ENCODE measurements around the gene PCDHGA2.
"Not testable (repeated sequence)": the region's sequence is repeated elsewhere in the genome, so short reads cannot be mapped to it uniquely, and the experiment has no call there.

PCDHGA2 gene

GRCh38 chr5:141375444-141376155 lies 37.0 kb downstream of the PCDHGA2 start:
- H3K27me3 ChIP-seq (ENCODE audit: insufficient read depth, low read length); H3K36me3 ChIP-seq (ENCODE audit: insufficient read depth, low read length); H3K4me3 ChIP-seq (ENCODE audit: low read length); H2AFZ ChIP-seq (ENCODE audit: low read depth, low read length); H3K4me1 ChIP-seq (ENCODE audit: insufficient read depth, low read length): not testable (repeated sequence)
- peaks cover 31% of the 10 kb centered on the region for H3K9me3 ChIP-seq (ENCODE audit: low read length)

GRCh38 chr5:141382469-141383294 lies 44.1 kb downstream of the PCDHGA2 start, which contains the start of gene PCDHGA7:
TSS of gene PCDHGA7 (plus strand) at chr5:141382742. CDS start at chr5:141382900, 158 bp downstream.
- H3K27me3 ChIP-seq (ENCODE audit: insufficient read depth, low read length): no peaks in the 10 kb centered on the region
- H2AFZ ChIP-seq (ENCODE audit: low read depth, low read length): no peak within 1 kb of the TSS
- H3K4me3 ChIP-seq (ENCODE audit: low read length): no peak within 1 kb of the TSS
- no peaks in the 10 kb centered on the region for H3K4me1 ChIP-seq (ENCODE audit: insufficient read depth, low read length)
- H3K36me3 ChIP-seq (ENCODE audit: insufficient read depth, low read length): no peaks in the 10 kb centered on the region
- peaks cover 16% of the 10 kb centered on the region for H3K9me3 ChIP-seq (ENCODE audit: low read length)

DNA sequence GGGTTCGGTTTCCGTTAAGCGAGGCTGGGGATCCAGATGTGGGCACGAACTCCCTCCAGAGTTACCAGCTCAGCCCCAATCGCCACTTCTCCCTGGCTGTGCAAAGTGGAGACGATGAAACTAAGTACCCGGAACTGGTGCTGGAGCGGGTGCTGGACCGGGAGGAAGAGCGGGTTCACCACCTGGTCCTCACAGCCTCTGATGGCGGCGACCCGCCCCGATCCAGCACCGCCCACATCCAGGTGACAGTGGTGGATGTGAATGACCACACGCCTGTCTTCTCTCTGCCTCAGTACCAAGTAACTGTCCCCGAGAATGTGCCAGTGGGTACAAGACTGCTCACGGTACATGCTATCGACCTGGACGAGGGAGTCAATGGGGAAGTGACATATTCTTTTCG lies 44.8 kb downstream of the PCDHGA2 start:
- H3K4me1 ChIP-seq (ENCODE audit: insufficient read depth, low read length): no peaks in the 10 kb centered on the region
- H3K27me3 ChIP-seq (ENCODE audit: insufficient read depth, low read length): no peaks in the 10 kb centered on the region
- no peaks in the 10 kb centered on the region for H3K36me3 ChIP-seq (ENCODE audit: insufficient read depth, low read length)
- H3K4me3 ChIP-seq (ENCODE audit: low read length): no peak overlapping the region
- H3K9me3 ChIP-seq (ENCODE audit: low read length): peaks cover 17% of the 10 kb centered on the region
- no peak overlapping the region for H2AFZ ChIP-seq (ENCODE audit: low read depth, low read length)

- H3K4me3 ChIP-seq (ENCODE audit: low read length): no peak overlapping the region
- H3K4me1 ChIP-seq (ENCODE audit: insufficient read depth, low read length): no peaks in the 10 kb centered on the region
Measured at GRCh38 chr5:141384471-141385267, 46.1 kb downstream of the PCDHGA2 start.

DNA sequence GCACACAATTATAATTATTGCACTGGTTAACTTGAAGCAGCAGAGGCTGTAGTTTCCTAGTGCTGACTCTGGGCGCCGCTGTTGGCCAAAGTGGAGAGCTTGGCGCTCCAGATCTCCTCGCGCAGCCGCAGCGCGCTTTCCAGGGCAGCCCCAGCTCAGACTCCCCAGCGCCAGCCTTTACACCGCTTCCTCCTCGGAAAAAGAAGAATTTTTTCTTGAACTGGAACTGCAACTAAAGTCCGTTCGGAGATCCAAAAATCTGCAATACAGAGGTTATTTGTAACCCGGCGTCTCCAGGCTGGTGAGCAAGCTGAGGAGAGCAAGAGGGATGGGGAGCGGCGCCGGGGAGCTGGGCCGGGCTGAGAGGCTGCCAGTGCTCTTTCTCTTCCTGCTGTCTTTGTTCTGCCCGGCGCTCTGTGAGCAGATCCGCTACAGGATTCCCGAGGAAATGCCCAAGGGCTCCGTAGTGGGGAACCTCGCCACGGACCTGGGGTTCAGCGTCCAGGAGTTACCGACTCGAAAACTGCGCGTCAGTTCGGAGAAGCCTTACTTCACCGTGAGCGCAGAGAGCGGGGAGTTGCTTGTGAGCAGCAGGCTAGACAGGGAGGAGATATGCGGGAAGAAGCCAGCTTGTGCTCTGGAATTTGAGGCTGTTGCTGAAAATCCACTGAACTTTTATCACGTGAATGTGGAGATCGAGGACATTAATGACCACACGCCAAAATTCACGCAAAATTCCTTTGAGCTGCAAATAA lies 49.2 kb downstream of the PCDHGA2 start, which contains the start of gene PCDHGB4:
Gene PCDHGB4 (plus strand): TSS at position 142 of the 755 bp plus-strand sequence. CDS start 187 bp downstream, at position 329.
- peaks cover 37% of the 10 kb centered on the region for H3K9me3 ChIP-seq (ENCODE audit: low read length)

More at GRCh38 chr5:141384471-141385267, 46.1 kb downstream of the PCDHGA2 start:
- H3K27me3 ChIP-seq (ENCODE audit: insufficient read depth, low read length): no peaks in the 10 kb centered on the region
- no peaks in the 10 kb centered on the region for H3K36me3 ChIP-seq (ENCODE audit: insufficient read depth, low read length)
- peaks cover 28% of the 10 kb centered on the region for H3K9me3 ChIP-seq (ENCODE audit: low read length)
- H2AFZ ChIP-seq (ENCODE audit: low read depth, low read length): no peak overlapping the region

DNA sequence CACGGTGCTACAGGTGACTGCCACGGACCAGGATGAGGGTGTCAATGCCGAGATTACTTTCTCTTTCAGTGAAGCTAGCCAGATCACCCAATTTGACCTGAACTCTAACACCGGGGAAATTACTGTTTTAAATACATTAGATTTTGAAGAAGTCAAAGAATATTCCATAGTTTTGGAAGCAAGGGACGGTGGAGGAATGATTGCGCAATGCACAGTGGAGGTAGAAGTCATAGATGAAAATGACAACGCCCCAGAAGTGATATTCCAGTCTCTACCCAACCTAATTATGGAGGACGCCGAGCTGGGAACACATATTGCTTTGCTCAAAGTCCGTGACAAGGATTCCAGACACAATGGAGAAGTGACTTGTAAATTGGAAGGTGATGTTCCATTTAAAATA lies 50.1 kb downstream of the PCDHGA2 start:
- Histone ChIP-seq H3K4me1 (ENCODE audit: insufficient read depth, low read length) (no peaks in the 10 kb centered on the region), H3K9me3 (ENCODE audit: low read length) (peaks cover 39% of the 10 kb centered on the region), H3K4me3 (ENCODE audit: low read length) (no peak overlapping the region), H3K27me3 (ENCODE audit: insufficient read depth, low read length) (no peaks in the 10 kb centered on the region), H3K36me3 (ENCODE audit: insufficient read depth, low read length) (peaks cover 9% of the 10 kb centered on the region), H2AFZ (ENCODE audit: low read depth, low read length) (no peak overlapping the region)

More for the DNA sequence above, 49.2 kb downstream of the PCDHGA2 start, which contains the start of gene PCDHGB4:
- not testable (repeated sequence) for H3K4me1 ChIP-seq (ENCODE audit: insufficient read depth, low read length); H3K27me3 ChIP-seq (ENCODE audit: insufficient read depth, low read length); H3K36me3 ChIP-seq (ENCODE audit: insufficient read depth, low read length); H2AFZ ChIP-seq (ENCODE audit: low read depth, low read length)
- peak within 1 kb of the TSS; percentile 48 for H3K4me3 ChIP-seq (ENCODE audit: low read length)

DNA sequence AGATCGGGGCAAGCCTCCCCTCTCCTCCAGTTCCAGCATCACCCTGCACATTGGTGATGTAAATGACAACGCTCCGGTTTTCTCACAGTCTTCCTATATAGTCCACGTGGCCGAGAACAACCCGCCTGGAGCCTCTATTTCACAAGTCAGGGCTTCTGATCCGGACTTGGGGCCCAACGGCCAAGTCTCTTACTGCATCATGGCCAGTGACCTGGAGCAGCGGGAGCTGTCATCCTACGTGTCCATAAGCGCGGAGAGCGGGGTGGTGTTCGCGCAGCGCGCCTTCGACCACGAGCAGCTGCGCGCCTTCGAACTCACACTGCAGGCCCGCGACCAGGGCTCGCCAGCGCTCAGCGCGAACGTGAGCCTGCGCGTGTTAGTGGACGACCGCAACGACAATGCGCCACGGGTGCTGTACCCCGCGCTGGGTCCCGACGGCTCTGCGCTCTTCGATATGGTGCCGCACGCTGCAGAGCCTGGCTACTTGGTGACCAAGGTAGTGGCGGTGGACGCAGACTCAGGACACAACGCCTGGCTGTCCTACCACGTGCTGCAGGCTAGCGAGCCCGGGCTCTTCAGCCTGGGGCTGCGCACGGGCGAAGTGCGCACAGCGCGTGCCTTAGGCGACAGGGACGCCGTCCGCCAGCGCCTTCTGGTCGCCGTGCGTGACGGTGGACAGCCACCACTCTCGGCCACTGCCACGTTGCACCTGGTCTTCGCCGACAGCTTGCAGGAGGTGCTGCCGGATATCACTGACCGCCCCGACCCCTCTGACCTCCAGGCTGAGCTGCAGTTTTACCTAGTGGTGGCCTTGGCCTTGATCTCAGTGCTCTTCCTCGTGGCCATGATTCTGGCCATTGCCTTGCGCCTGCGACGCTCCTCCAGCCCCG lies 50.8 kb downstream of the PCDHGA2 start:
- no peak overlapping the region for H3K4me3 ChIP-seq (ENCODE audit: low read length)
- no peaks in the 10 kb centered on the region for H3K27me3 ChIP-seq (ENCODE audit: insufficient read depth, low read length)
- no peak overlapping the region for H2AFZ ChIP-seq (ENCODE audit: low read depth, low read length)
- H3K4me1 ChIP-seq (ENCODE audit: insufficient read depth, low read length): no peaks in the 10 kb centered on the region
- H3K9me3 ChIP-seq (ENCODE audit: low read length): peaks cover 43% of the 10 kb centered on the region
- H3K36me3 ChIP-seq (ENCODE audit: insufficient read depth, low read length): peaks cover 10% of the 10 kb centered on the region

DNA sequence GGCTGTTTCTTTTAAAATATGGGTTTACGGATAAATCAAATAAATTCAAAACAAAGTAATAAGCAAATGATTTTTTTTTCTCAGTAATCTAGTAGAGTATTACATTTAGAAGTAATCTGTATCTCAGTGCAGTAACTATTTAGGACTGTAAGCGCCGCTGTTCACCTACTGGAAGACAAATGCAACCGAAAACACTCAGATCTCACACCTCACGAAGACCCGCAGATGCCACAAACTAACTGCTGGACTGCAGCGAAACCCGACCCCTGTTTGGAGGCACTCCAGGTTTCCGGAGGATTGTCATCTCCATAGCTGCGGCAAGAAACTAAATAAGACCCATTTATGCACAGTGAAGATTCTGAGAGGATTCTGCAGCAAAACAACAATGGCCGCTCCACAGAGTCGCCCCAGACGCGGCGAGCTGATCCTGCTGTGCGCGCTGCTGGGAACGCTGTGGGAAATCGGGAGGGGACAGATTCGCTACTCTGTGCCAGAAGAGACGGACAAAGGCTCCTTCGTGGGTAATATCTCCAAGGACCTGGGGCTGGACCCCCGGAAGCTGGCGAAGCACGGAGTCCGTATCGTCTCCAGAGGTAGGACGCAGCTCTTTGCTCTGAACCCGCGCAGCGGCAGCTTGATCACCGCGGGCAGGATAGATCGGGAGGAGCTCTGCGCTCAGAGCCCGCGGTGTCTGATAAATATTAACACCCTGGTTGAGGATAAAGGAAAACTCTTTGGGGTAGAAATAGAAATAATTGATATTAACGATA lies 54.1 kb downstream of the PCDHGA2 start, which contains the start of gene PCDHGA8:
Gene PCDHGA8 (plus strand): TSS at position 205 of the 770 bp plus-strand sequence. CDS start 181 bp downstream, at position 386.
- Histone ChIP-seq H3K9me3 (ENCODE audit: low read length) (peaks cover 44% of the 10 kb centered on the region), H3K27me3 (ENCODE audit: insufficient read depth, low read length) (no peaks in the 10 kb centered on the region), H3K4me1 (ENCODE audit: insufficient read depth, low read length) (no peaks in the 10 kb centered on the region), H2AFZ (ENCODE audit: low read depth, low read length) (no peak within 1 kb of the TSS), H3K36me3 (ENCODE audit: insufficient read depth, low read length) (peaks cover 10% of the 10 kb centered on the region), H3K4me3 (ENCODE audit: low read length) (no peak within 1 kb of the TSS)
